Activated B cell treated with CpG ODN at 0.5 μM for 24 hours (primary cell): ENCODE measurements around the gene COL4A6. TPM values are rescaled to one million over a fixed set of nuclear protein-coding genes. Genes with fewer than 3 reads are reported as not detected.

ENCODE experiments used
- ATAC-seq: fragments of 200-7000 bp; cut with Tn5 transposase; one replicate; pipeline ENCODE4 v1.10.0; 2021; ENCODE audit warnings: low read depth, mild to moderate bottlenecking, moderate library complexity
- CTCF ChIA-PET: fragments of 350-600 bp; sonication (Branson Sonifier 250); formaldehyde crosslinking; loops from one replicate; lab custom pipeline; 2021; ENCODE audit warnings: antibody characterized with exemption; lab: Charles Lee
- POLR2A ChIA-PET: fragments of 350-600 bp; sonication (Branson Sonifier 250); formaldehyde crosslinking; loops from one replicate; lab custom pipeline; 2021; ENCODE audit warnings: antibody characterized with exemption; lab: Charles Lee
- DNase-seq: peaks from one replicate; pipeline ENCODE4 v3.0.0; 2022
- H3K27ac Mint-ChIP-seq: one replicate; pipeline ENCODE4 v1.8.0; 2020; ENCODE audit warnings: mixed read lengths
- H3K27me3 Mint-ChIP-seq: one replicate; pipeline ENCODE4 v1.8.0; 2021; ENCODE audit warnings: mixed read lengths
- H3K36me3 Mint-ChIP-seq: one replicate; pipeline ENCODE4 v1.8.0; 2021; ENCODE audit warnings: low read depth, mixed read lengths
- H3K4me1 Mint-ChIP-seq: one replicate; pipeline ENCODE4 v1.8.0; 2021; ENCODE audit warnings: mixed read lengths
- H3K4me3 Mint-ChIP-seq: one replicate; pipeline ENCODE4 v1.8.0; 2020; ENCODE audit warnings: mild to moderate bottlenecking, mixed read lengths
- H3K9me3 Mint-ChIP-seq: one replicate; pipeline ENCODE4 v1.8.0; 2020; ENCODE audit warnings: mixed read lengths
- CTCF ChIP-seq: fragments of 200-600 bp; IDR thresholded peaks from one replicate; pipeline ENCODE4 v1.8.0; 2022; ENCODE audit warnings: antibody characterized with exemption, mild to moderate bottlenecking
- intact Hi-C: fragments of 100-400 bp; cut with micrococcal nuclease; formaldehyde crosslinking; loops from one replicate; pipeline ENCODE4 v1.15.1; 2024
- total RNA-seq: library from RNA; stranded (reverse); gene quantifications from 2 replicates; pipeline ENCODE4 v1.2.3, GENCODE V29; 2022

The COL4A6 gene
- total RNA-seq, 1 donor from 2014 or later = not detected

DNA sequence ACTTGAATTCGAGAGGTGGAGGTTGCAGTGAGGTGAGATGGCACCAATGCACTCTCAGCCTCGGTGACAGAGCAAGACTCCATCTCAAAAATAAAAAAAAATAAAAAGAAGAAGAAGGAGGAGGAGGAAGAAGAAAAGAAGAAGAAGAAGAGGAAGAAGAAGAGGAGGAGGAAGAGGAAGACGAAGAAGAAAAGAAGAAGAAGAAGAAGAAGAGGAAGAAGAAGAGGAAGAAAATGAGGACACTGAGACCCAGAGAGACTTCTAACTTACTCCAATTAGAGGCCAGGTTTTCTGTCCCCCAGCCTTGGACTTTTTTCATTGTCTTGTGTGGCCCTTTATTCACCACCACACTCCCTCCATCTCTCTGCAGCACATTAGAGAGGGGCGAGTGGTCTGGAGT, 276.0 kb downstream of the COL4A6 start:
- no peaks in the 10 kb centered on the region for H3K27me3 Mint-ChIP-seq
- TF ChIP-seq CTCF = no peak
- no peaks in the 10 kb centered on the region for H3K4me1 Mint-ChIP-seq
- CTCF ChIA-PET = no interaction called here
- ATAC-seq = no peak
- no peak for DNase-seq
- no peaks in the 10 kb centered on the region for H3K9me3 Mint-ChIP-seq
- no peak overlapping the region for H3K27ac Mint-ChIP-seq
- no peak overlapping the region for H3K4me3 Mint-ChIP-seq
- no peaks in the 10 kb centered on the region for H3K36me3 Mint-ChIP-seq
- POLR2A ChIA-PET = no interaction called here
- intact Hi-C loops = no loop called here

DNA sequence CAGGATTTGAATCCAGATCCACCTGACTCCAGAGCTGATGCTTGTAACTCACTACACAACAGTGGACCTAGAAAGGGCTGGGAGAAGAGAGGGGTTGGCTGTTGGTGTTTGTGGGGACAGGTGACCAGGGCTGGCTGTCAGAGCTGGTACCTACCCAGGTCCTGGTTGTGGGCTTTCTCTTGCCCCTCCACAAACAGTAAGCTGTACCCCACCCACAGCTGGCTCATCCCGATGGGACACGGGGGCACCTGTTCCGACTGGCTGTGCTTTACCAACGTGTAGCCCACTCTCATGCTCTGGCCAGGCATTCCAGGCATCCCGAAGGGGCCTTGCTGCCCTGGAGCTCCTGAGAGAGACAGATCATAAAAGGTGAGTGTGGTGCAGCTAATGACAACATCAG, 277.9 kb downstream of the COL4A6 start:
- intact Hi-C loops = no loop called here
- Mint-ChIP-seq H3K4me1 (no peaks in the 10 kb centered on the region), H3K9me3 (no peaks in the 10 kb centered on the region), H3K27ac (no peak overlapping the region), H3K27me3 (no peaks in the 10 kb centered on the region), H3K36me3 (peaks cover 4% of the 10 kb centered on the region), H3K4me3 (no peak overlapping the region)
- CTCF ChIA-PET = no interaction called here
- DNase-seq (no peak), ATAC-seq (no peak)
- TF ChIP-seq CTCF = no peak
- POLR2A ChIA-PET = no interaction called here

DNA sequence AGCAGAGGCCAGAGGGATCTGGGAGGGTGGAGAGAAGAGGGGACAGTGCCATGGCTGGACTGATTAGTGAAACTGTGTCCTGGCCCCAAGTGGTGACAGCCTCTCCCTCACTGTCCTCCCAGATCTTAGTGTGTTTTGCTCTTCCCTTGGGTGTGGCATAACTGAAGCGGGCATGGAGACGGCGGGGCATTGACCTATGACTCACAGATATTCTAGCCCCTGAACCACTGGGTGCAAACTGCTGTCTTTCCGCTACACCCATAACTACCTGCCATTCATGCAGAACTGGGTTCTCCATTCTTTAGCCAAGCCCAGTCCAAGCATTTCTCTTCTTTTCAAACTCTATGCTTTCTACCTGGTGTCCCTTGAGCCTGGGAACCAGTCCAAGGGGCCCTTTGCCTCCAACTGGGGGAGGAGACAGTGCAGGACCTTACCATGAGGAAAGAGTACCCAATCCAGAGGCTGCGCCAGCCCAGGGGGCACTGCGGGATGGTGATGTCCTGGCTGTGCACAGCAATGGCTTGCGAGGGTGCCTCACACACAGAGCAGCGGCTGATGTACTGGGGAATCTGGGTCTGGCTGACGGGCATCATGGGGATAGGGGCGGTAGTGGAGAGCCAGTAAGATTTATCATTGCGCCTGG, 279.1 kb downstream of the COL4A6 start:
- H3K27me3 Mint-ChIP-seq = no peaks in the 10 kb centered on the region
- peaks cover 11% of the 10 kb centered on the region for H3K36me3 Mint-ChIP-seq
- no peaks in the 10 kb centered on the region for H3K9me3 Mint-ChIP-seq
- H3K4me3 Mint-ChIP-seq = no peak overlapping the region
- ATAC-seq (no peak), DNase-seq (no peak)
- no peak for TF ChIP-seq CTCF
- H3K27ac Mint-ChIP-seq = no peak overlapping the region
- no peaks in the 10 kb centered on the region for H3K4me1 Mint-ChIP-seq
- intact Hi-C loops = no loop called here
- ChIA-PET POLR2A (no interaction called here), CTCF (no interaction called here)

- no peaks in the 10 kb centered on the region for H3K27me3 Mint-ChIP-seq
- POLR2A ChIA-PET = no interaction called here
- no peaks in the 10 kb centered on the region for H3K9me3 Mint-ChIP-seq
- H3K36me3 Mint-ChIP-seq = peaks cover 22% of the 10 kb centered on the region
- CTCF ChIA-PET = no interaction called here
- no peak for TF ChIP-seq CTCF
- no peak for DNase-seq
- intact Hi-C loops = no loop called here
- no peak for ATAC-seq
- no peaks in the 10 kb centered on the region for H3K4me1 Mint-ChIP-seq
- no peak overlapping the region for H3K4me3 Mint-ChIP-seq
- no peak overlapping the region for H3K27ac Mint-ChIP-seq
Measured at GRCh38 chrX:108157628-108158027, 280.6 kb downstream of the COL4A6 start.

- DNase-seq (no peak), ATAC-seq (no peak)
- TF ChIP-seq CTCF = no peak
- intact Hi-C loops = no loop called here
- H3K4me1 Mint-ChIP-seq = no peaks in the 10 kb centered on the region
- POLR2A ChIA-PET = no interaction called here
- no peak overlapping the region for H3K27ac Mint-ChIP-seq
- no peaks in the 10 kb centered on the region for H3K27me3 Mint-ChIP-seq
- no peaks in the 10 kb centered on the region for H3K9me3 Mint-ChIP-seq
- peaks cover 24% of the 10 kb centered on the region for H3K36me3 Mint-ChIP-seq
- CTCF ChIA-PET = no interaction called here
- no peak overlapping the region for H3K4me3 Mint-ChIP-seq
Measured at GRCh38 chrX:108156934-108157466, 281.2 kb downstream of the COL4A6 start.
